HCT116 (cell line): Measurements from ENCODE around the gene PDE1A. TPM values are rescaled to one million over a fixed set of nuclear protein-coding genes. Genes with fewer than 3 reads are reported as not detected.

Experiments used
- ATAC-seq: fragments of 200-7000 bp; cut with Tn5 transposase; 2 replicates; pipeline ENCODE4 v1.9.1; 2020; ENCODE audit warnings: mild to moderate bottlenecking, moderate library complexity
- BruUV-seq: library from RNA; stranded (reverse); fragments of 400-500 nt; replicated peaks from 2 replicates; lab custom pipeline; 2021; lab: Mats Ljungman, UMichigan
- CTCF ChIA-PET: fragments of 300-600 bp; sonication (Branson Sonifier 250); formaldehyde crosslinking; loops from one replicate; lab custom pipeline; 2021; ENCODE audit warnings: antibody characterized with exemption; lab: Charles Lee
- POLR2A ChIA-PET: fragments of 300-600, 350-600 bp; sonication (Branson Sonifier 250); formaldehyde crosslinking; loops from one replicate; lab custom pipeline; 2021; ENCODE audit warnings: antibody characterized with exemption; lab: Charles Lee
- RAD21 ChIA-PET, 2 experiments: fragments of 300-600 bp; sonication (Branson Sonifier 250); formaldehyde crosslinking; loops; one replicate each; lab custom pipeline; 2023; ENCODE audit warnings: low total read pairs in 2 of 2; ENCODE audit not compliant: uncharacterized antibody in 2 of 2, unreplicated experiment in 2 of 2, low non-redundant PET in 1 of 2; lab: Charles Lee
- DNase-seq: peaks from one replicate; pipeline ENCODE4 v3.0.0-alpha.2; 2010; ENCODE audit warnings: low read depth, low spot score
- H2AFZ ChIP-seq: fragments of 200-600 bp; shearing (Covaris generic), sonication (generic); 2 replicates; pipeline ENCODE4 v1.6.1; 2017; ENCODE audit warnings: low read depth, mixed run types, mixed read lengths, antibody characterized with exemption, low read length; ENCODE audit not compliant: poor library complexity, severe bottlenecking
- H3K27ac ChIP-seq: 2 replicates; pipeline ENCODE4 v1.5.1; 2012; ENCODE audit warnings: low read depth, low read length
- H3K27me3 ChIP-seq: fragments of 200-600 bp; sonication (generic); 2 replicates; pipeline ENCODE4 v1.6.1; 2016; ENCODE audit warnings: mixed run types, low read length, mixed read lengths; ENCODE audit not compliant: insufficient read depth
- H3K36me3 ChIP-seq, 2 experiments: fragments of 200-500 bp in 1 of 2; fragments of 200-600 bp in 1 of 2; sonication (Bioruptor generic) in 1 of 2; sonication (generic) in 1 of 2; 2 replicates each; pipeline versions ENCODE4 v1.5.1 to v1.6.1; 2014 to 2016; ENCODE audit warnings: low read length in 2 of 2, inconsistent platforms in 1 of 2, mixed read lengths in 1 of 2, mixed run types in 1 of 2; ENCODE audit not compliant: insufficient read depth in 2 of 2, control insufficient read depth in 1 of 2
- H3K4me1 ChIP-seq, 2 experiments: fragments of 200-600 bp in 1 of 2; sonication (generic) in 1 of 2; 2 replicates each; pipeline versions ENCODE4 v1.5.1 to v1.6.1; 2012 to 2017; ENCODE audit warnings: low read length in 2 of 2, inconsistent platforms in 1 of 2, mild to moderate bottlenecking in 1 of 2, mixed read lengths in 1 of 2, mixed run types in 1 of 2, moderate library complexity in 1 of 2; ENCODE audit not compliant: insufficient read depth in 2 of 2, control insufficient read depth in 1 of 2
- H3K4me2 ChIP-seq: fragments of 200-600 bp; sonication (generic); 2 replicates; pipeline ENCODE4 v1.6.1; 2017; ENCODE audit warnings: mixed run types, low read length, mixed read lengths
- H3K4me3 ChIP-seq, 2 experiments: fragments of 200-600 bp in 1 of 2; sonication (generic) in 1 of 2; replicated peaks in 1 of 2; 2 replicates each; pipeline ENCODE4 v1.5.1; 2011 to 2016; ENCODE audit warnings: low read length in 2 of 2, control low read depth in 1 of 2, low read depth in 1 of 2, mild to moderate bottlenecking in 1 of 2, mixed read lengths in 1 of 2, mixed run types in 1 of 2
- H3K79me2 ChIP-seq: fragments of 200-600 bp; sonication (generic); 2 replicates; pipeline ENCODE4 v1.6.1; 2017; ENCODE audit warnings: mild to moderate bottlenecking, mixed run types, low read length, moderate library complexity, mixed read lengths; ENCODE audit not compliant: insufficient read depth
- H3K9ac ChIP-seq: fragments of 200-600 bp; sonication (generic); 2 replicates; pipeline ENCODE4 v1.6.1; 2016; ENCODE audit warnings: low read length, mixed read lengths
- H3K9me2 ChIP-seq: fragments of 200-600 bp; sonication (generic), shearing (Covaris generic); 2 replicates; pipeline ENCODE4 v1.6.1; 2017; ENCODE audit warnings: mixed run types, mild to moderate bottlenecking, moderate library complexity; ENCODE audit not compliant: insufficient read depth
- H3K9me3 ChIP-seq, 2 experiments: fragments of 200-500 bp in 1 of 2; fragments of 200-600 bp in 1 of 2; sonication (Bioruptor generic) in 1 of 2; sonication (generic) in 1 of 2; 2 replicates each; pipeline ENCODE4 v1.6.1; 2014 to 2017; ENCODE audit warnings: low read length in 2 of 2, mixed read lengths in 2 of 2, inconsistent platforms in 1 of 2, low read depth in 1 of 2, mild to moderate bottlenecking in 1 of 2, mixed run types in 1 of 2, moderate library complexity in 1 of 2; ENCODE audit not compliant: control insufficient read depth in 1 of 2, insufficient read depth in 1 of 2
- H4K20me1 ChIP-seq: fragments of 200-600 bp; sonication (generic), shearing (Covaris generic); 2 replicates; pipeline ENCODE4 v1.6.1; 2017; ENCODE audit warnings: mixed run types, mild to moderate bottlenecking, moderate library complexity; ENCODE audit not compliant: insufficient read depth
- CBX3 ChIP-seq: IDR thresholded peaks from 2 replicates; pipeline ENCODE4 v1.6.1; 2012; ENCODE audit warnings: low read depth
- CEBPB ChIP-seq: IDR thresholded peaks from 2 replicates; pipeline ENCODE4 v1.6.1; 2012; ENCODE audit warnings: low read depth
- EGR1 ChIP-seq: IDR thresholded peaks from 2 replicates; pipeline ENCODE4 v1.6.1; 2012; ENCODE audit warnings: low read depth
- ELF1 ChIP-seq: IDR thresholded peaks from 2 replicates; pipeline ENCODE4 v1.6.1; 2012; ENCODE audit warnings: low read depth, borderline replicate concordance
- EZH2 ChIP-seq: fragments of 200-600 bp; sonication (generic); IDR thresholded peaks from 2 replicates; pipeline ENCODE4 v1.6.1; 2017; ENCODE audit warnings: antibody characterized with exemption, mixed run types
- EZH2phosphoT487 ChIP-seq: fragments of 200-600 bp; IDR thresholded peaks from 2 replicates; pipeline ENCODE4 v1.6.1; 2018; ENCODE audit warnings: antibody characterized with exemption, borderline replicate concordance
- FOSL1 ChIP-seq: IDR thresholded peaks from 2 replicates; pipeline ENCODE4 v1.6.1; 2012; ENCODE audit warnings: low read depth
- POLR2A ChIP-seq: IDR thresholded peaks from 2 replicates; pipeline ENCODE4 v1.7.0; 2011; ENCODE audit warnings: borderline replicate concordance; ENCODE audit not compliant: insufficient read depth, insufficient read length; ENCODE audit errors: extremely low read depth
- POLR2AphosphoS5 ChIP-seq: IDR thresholded peaks from 2 replicates; pipeline ENCODE4 v1.6.1; 2011; ENCODE audit warnings: mild to moderate bottlenecking, low read depth, low read length, moderate library complexity
- RAD21 ChIP-seq: IDR thresholded peaks from 2 replicates; pipeline ENCODE4 v1.6.1; 2012; ENCODE audit warnings: low read depth, mild to moderate bottlenecking
- SP1 ChIP-seq: IDR thresholded peaks from 2 replicates; pipeline ENCODE4 v1.6.1; 2012; ENCODE audit warnings: low read depth
- TCF7L2 ChIP-seq: IDR thresholded peaks from 2 replicates; pipeline ENCODE4 v1.7.0; 2011; ENCODE audit warnings: borderline replicate concordance, inconsistent platforms; ENCODE audit not compliant: insufficient read depth, insufficient read length; ENCODE audit errors: extremely low read depth
- YY1 ChIP-seq: IDR thresholded peaks from 2 replicates; pipeline ENCODE4 v1.6.1; 2011; ENCODE audit warnings: low read length, low read depth, moderate library complexity, mild to moderate bottlenecking; ENCODE audit not compliant: insufficient replicate concordance; ENCODE audit errors: extremely low read depth
- ZFX ChIP-seq: fragments of 450-650 bp; IDR thresholded peaks from 2 replicates; pipeline ENCODE4 v1.6.1; 2017
- intact Hi-C: fragments of 100-400 bp; cut with micrococcal nuclease; formaldehyde crosslinking; loops from 2 replicates; pipeline ENCODE4 v1.10.0; 2022
- total RNA-seq: library from RNA; stranded (reverse); gene quantifications from one replicate; pipeline ENCODE4 v1.2.1, GENCODE V29; 2021; ENCODE audit not compliant: unreplicated experiment
- TF ChIP-seq, protein P1 (sequence below): IDR thresholded peaks from 2 replicates; pipeline ENCODE4 v1.6.1; 2012
- TF ChIP-seq, protein P2 (sequence below): IDR thresholded peaks from 2 replicates; pipeline ENCODE4 v1.6.1; 2012
- TF ChIP-seq, protein P3 (sequence below): IDR thresholded peaks from 2 replicates; pipeline ENCODE4 v1.6.1; 2012; ENCODE audit warnings: low read depth
- TF ChIP-seq, protein P4 (sequence below): IDR thresholded peaks from 2 replicates; pipeline ENCODE4 v1.6.1; 2011; ENCODE audit warnings: mild to moderate bottlenecking, low read length, moderate library complexity; ENCODE audit not compliant: insufficient replicate concordance; ENCODE audit errors: extremely low read depth
- TF ChIP-seq, protein P5 (sequence below), 3 experiments: fragments of 200-600 bp in 1 of 3; sonication (generic) in 1 of 3; IDR thresholded peaks in 2 of 3; conservative IDR thresholded peaks in 1 of 3; 2 replicates each; pipeline ENCODE4 v1.5.1; 2012 to 2017; ENCODE audit warnings: low read depth in 2 of 3, low read length in 2 of 3, antibody characterized with exemption in 1 of 3, borderline replicate concordance in 1 of 3, control low read depth in 1 of 3, mild to moderate bottlenecking in 1 of 3, mixed read lengths in 1 of 3, mixed run types in 1 of 3, moderate library complexity in 1 of 3; ENCODE audit not compliant: insufficient read depth in 1 of 3

The PDE1A gene
- total RNA-seq, 1 experiment from 2014 or later: 0.12 TPM

DNA sequence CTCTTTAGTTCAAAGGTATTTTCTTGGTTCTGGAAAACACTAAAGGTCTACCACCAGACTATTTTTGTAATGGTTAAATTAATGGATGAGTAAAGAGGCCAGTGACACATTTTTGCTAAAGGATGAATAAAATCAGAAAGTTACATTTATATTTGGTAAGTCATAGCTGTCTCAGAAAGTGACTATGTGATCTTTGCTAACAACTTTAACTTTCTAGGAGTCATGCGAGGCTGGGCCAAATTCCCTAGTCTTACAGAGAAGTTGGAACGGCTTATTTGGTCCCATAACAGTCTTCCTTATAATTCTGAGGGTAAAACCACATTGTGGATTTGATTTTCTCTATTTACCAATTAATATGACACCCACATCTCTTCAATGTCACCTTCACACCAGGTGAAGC, 198.1 kb downstream of the PDE1A start:
- Histone ChIP-seq H3K4me1 (no peaks in the 10 kb centered on the region), H2AFZ (no peak overlapping the region), H3K9ac (no peak overlapping the region), H3K9me2 (0 out of 2 replicates have a peak, but pooled peaks cover 5% of the 10 kb centered on the region), H3K9me3 (no peaks in the 10 kb centered on the region), H3K36me3 (no peaks in the 10 kb centered on the region), H3K27ac (no peak overlapping the region), H3K4me3 (no peak overlapping the region), H3K27me3 (no peaks in the 10 kb centered on the region), H3K4me2 (no peak overlapping the region), H4K20me1 (no peaks in the 10 kb centered on the region), H3K79me2 (no peaks in the 10 kb centered on the region)
- DNase-seq: no peak
- ATAC-seq: no peak
- CTCF ChIA-PET: no interaction called here
- TF ChIP-seq FOSL1: no peak
- no peak for TF ChIP-seq EZH2phosphoT487
- TF ChIP-seq, protein P1, sequence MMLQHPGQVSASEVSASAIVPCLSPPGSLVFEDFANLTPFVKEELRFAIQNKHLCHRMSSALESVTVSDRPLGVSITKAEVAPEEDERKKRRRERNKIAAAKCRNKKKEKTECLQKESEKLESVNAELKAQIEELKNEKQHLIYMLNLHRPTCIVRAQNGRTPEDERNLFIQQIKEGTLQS: no peak
- TF ChIP-seq, protein P2, sequence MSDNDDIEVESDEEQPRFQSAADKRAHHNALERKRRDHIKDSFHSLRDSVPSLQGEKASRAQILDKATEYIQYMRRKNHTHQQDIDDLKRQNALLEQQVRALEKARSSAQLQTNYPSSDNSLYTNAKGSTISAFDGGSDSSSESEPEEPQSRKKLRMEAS: no peak
- no peak for TF ChIP-seq CBX3
- TF ChIP-seq CEBPB: no peak
- no peak for TF ChIP-seq TCF7L2
- no peak for TF ChIP-seq ZFX
- TF ChIP-seq, protein P3, sequence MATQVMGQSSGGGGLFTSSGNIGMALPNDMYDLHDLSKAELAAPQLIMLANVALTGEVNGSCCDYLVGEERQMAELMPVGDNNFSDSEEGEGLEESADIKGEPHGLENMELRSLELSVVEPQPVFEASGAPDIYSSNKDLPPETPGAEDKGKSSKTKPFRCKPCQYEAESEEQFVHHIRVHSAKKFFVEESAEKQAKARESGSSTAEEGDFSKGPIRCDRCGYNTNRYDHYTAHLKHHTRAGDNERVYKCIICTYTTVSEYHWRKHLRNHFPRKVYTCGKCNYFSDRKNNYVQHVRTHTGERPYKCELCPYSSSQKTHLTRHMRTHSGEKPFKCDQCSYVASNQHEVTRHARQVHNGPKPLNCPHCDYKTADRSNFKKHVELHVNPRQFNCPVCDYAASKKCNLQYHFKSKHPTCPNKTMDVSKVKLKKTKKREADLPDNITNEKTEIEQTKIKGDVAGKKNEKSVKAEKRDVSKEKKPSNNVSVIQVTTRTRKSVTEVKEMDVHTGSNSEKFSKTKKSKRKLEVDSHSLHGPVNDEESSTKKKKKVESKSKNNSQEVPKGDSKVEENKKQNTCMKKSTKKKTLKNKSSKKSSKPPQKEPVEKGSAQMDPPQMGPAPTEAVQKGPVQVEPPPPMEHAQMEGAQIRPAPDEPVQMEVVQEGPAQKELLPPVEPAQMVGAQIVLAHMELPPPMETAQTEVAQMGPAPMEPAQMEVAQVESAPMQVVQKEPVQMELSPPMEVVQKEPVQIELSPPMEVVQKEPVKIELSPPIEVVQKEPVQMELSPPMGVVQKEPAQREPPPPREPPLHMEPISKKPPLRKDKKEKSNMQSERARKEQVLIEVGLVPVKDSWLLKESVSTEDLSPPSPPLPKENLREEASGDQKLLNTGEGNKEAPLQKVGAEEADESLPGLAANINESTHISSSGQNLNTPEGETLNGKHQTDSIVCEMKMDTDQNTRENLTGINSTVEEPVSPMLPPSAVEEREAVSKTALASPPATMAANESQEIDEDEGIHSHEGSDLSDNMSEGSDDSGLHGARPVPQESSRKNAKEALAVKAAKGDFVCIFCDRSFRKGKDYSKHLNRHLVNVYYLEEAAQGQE: no peak
- TF ChIP-seq SP1: no peak
- TF ChIP-seq, protein P4, sequence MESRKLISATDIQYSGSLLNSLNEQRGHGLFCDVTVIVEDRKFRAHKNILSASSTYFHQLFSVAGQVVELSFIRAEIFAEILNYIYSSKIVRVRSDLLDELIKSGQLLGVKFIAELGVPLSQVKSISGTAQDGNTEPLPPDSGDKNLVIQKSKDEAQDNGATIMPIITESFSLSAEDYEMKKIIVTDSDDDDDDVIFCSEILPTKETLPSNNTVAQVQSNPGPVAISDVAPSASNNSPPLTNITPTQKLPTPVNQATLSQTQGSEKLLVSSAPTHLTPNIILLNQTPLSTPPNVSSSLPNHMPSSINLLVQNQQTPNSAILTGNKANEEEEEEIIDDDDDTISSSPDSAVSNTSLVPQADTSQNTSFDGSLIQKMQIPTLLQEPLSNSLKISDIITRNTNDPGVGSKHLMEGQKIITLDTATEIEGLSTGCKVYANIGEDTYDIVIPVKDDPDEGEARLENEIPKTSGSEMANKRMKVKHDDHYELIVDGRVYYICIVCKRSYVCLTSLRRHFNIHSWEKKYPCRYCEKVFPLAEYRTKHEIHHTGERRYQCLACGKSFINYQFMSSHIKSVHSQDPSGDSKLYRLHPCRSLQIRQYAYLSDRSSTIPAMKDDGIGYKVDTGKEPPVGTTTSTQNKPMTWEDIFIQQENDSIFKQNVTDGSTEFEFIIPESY: no peak
- TF ChIP-seq YY1: no peak
- TF ChIP-seq RAD21: no peak
- TF ChIP-seq EZH2: no peak
- TF ChIP-seq POLR2AphosphoS5: no peak
- TF ChIP-seq, protein P5, sequence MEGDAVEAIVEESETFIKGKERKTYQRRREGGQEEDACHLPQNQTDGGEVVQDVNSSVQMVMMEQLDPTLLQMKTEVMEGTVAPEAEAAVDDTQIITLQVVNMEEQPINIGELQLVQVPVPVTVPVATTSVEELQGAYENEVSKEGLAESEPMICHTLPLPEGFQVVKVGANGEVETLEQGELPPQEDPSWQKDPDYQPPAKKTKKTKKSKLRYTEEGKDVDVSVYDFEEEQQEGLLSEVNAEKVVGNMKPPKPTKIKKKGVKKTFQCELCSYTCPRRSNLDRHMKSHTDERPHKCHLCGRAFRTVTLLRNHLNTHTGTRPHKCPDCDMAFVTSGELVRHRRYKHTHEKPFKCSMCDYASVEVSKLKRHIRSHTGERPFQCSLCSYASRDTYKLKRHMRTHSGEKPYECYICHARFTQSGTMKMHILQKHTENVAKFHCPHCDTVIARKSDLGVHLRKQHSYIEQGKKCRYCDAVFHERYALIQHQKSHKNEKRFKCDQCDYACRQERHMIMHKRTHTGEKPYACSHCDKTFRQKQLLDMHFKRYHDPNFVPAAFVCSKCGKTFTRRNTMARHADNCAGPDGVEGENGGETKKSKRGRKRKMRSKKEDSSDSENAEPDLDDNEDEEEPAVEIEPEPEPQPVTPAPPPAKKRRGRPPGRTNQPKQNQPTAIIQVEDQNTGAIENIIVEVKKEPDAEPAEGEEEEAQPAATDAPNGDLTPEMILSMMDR (IDR thresholded peaks at IDR 0.05 in 2 of 3, conservative IDR thresholded peaks at IDR 0.05 in 1 of 3; ENCODE audit: borderline replicate concordance in 1 of 3, insufficient read depth in 1 of 3, low read depth in 2 of 3, low read length in 2 of 3): no peak
- no peak for TF ChIP-seq POLR2A
- TF ChIP-seq EGR1: no peak
- no peak for TF ChIP-seq ELF1
- intact Hi-C loops: no loop called here
- no TSS peak for BruUV-seq
- POLR2A ChIA-PET: no interaction called here
- RAD21 ChIA-PET: no interaction called here
